HEK293 (cell line): ENCODE data around the gene OCLN.

ENCODE experiments used
- CTCF ChIP-seq: fragments of 450-650 bp; formaldehyde crosslinking; IDR thresholded peaks from 2 replicates; pipeline ENCODE4 v1.5.1; 2016; ENCODE audit warnings: missing biosample characterization, missing genetic modification characterization
- REST ChIP-seq: fragments of 450-650 bp; formaldehyde crosslinking; IDR thresholded peaks from 2 replicates; pipeline ENCODE4 v1.5.1; 2016; ENCODE audit warnings: missing biosample characterization, missing genetic modification characterization
- ZNF449 ChIP-seq: fragments of 450-650 bp; formaldehyde crosslinking; IDR thresholded peaks from 2 replicates; pipeline ENCODE4 v1.5.1; 2017; ENCODE audit warnings: missing biosample characterization, mild to moderate bottlenecking, missing genetic modification characterization, moderate library complexity

- no peak for TF ChIP-seq REST
- no peak for TF ChIP-seq CTCF (tag by site-specific recombination)
- no peak for TF ChIP-seq ZNF449 (tag by site-specific recombination)
Measured at GRCh38 chr5:69450116-69450515, 42.5 kb upstream of the OCLN start.
